ENCODE measurements around the gene HCN3.

GRCh38 chr1:155304558-155305063 is 27.3 kb downstream of the HCN3 start:
- TF ChIP-seq POLR2A (IDR thresholded peaks at IDR 0.05) (no peak), CTCF (IDR thresholded peaks at IDR 0.05 in 4 of 5, conservative IDR thresholded peaks at IDR 0.05 in 1 of 5) (no peak)
